ENCODE results near the gene MYO1H. TPM values are rescaled to one million over a fixed set of nuclear protein-coding genes. Genes with fewer than 3 reads are reported as not detected.
"Not testable (repeated sequence)": the region's sequence is repeated elsewhere in the genome, so short reads cannot be mapped to it uniquely, and the experiment has no call there.

MYO1H gene
- polyA plus RNA-seq, 4 donors, result 1.6 TPM; not detected in 3

GRCh38 chr12:109432842-109433304, 85.2 kb downstream of the MYO1H start:
- no peak overlapping the region for H3K4me3 ChIP-seq (ENCODE audit: low read depth in 1 of 3, low read length in 3 of 3)
- no peak overlapping the region for H3K27ac ChIP-seq (ENCODE audit: low read depth in 1 of 3, low read length in 2 of 3)
- peaks cover 0 to 2% (median 0%) of the 10 kb centered on the region in 3 donors for H3K36me3 ChIP-seq (ENCODE audit: control insufficient read depth in 3 of 3, insufficient read depth in 2 of 3, low read depth in 1 of 3, low read length in 3 of 3)
- WGBS, 3 donors, result 20 to 32% (median 26%) methylated on average over 14 of the region's 14 CpGs
- DNase-seq, result peak; percentile 73 to 82
- H3K27me3 ChIP-seq (ENCODE audit: control insufficient read depth in 3 of 3, insufficient read depth in 3 of 3, low read length in 3 of 3), result no peaks in the 10 kb centered on the region
- peaks cover 0 to 2% (median 0%) of the 10 kb centered on the region in 3 donors for H3K4me1 ChIP-seq (ENCODE audit: control insufficient read depth in 3 of 3, insufficient read depth in 2 of 3, low read depth in 1 of 3, low read length in 2 of 3)
- no peak for FAIRE-seq
- H3K9me3 ChIP-seq (ENCODE audit: control insufficient read depth in 2 of 2, insufficient read depth in 1 of 2, low read depth in 1 of 2, low read length in 1 of 2), result peaks cover 0 to 7% of the 10 kb centered on the region in 2 donors

GRCh38 chr12:109433618-109434017, 85.9 kb downstream of the MYO1H start:
- peaks cover 0 to 2% (median 0%) of the 10 kb centered on the region in 3 donors for H3K4me1 ChIP-seq (ENCODE audit: control insufficient read depth in 3 of 3, insufficient read depth in 2 of 3, low read depth in 1 of 3, low read length in 2 of 3)
- 71 to 86% (median 78%) methylated on average over 4 of the region's 4 CpGs for WGBS, 3 donors
- no peaks in the 10 kb centered on the region for H3K27me3 ChIP-seq (ENCODE audit: control insufficient read depth in 3 of 3, insufficient read depth in 3 of 3, low read length in 3 of 3)
- no peak for DNase-seq
- H3K36me3 ChIP-seq (ENCODE audit: control insufficient read depth in 3 of 3, insufficient read depth in 2 of 3, low read depth in 1 of 3, low read length in 3 of 3), result peaks cover 0 to 2% (median 0%) of the 10 kb centered on the region in 3 donors
- H3K4me3 ChIP-seq (ENCODE audit: low read depth in 1 of 3, low read length in 3 of 3), result no peak overlapping the region
- no peak overlapping the region for H3K27ac ChIP-seq (ENCODE audit: low read depth in 1 of 3, low read length in 2 of 3)
- no peak for FAIRE-seq
- H3K9me3 ChIP-seq (ENCODE audit: control insufficient read depth in 2 of 2, insufficient read depth in 1 of 2, low read depth in 1 of 2, low read length in 1 of 2), result peaks cover 0 to 7% of the 10 kb centered on the region in 2 donors

- FAIRE-seq, result no peak
- Histone ChIP-seq H3K36me3 (ENCODE audit: control insufficient read depth in 3 of 3, insufficient read depth in 2 of 3, low read depth in 1 of 3, low read length in 3 of 3) (peaks cover 0 to 2% (median 0%) of the 10 kb centered on the region in 3 donors), H3K27me3 (ENCODE audit: control insufficient read depth in 3 of 3, insufficient read depth in 3 of 3, low read length in 3 of 3) (no peaks in the 10 kb centered on the region), H3K4me1 (ENCODE audit: control insufficient read depth in 3 of 3, insufficient read depth in 2 of 3, low read depth in 1 of 3, low read length in 2 of 3) (peaks cover 0 to 2% (median 0%) of the 10 kb centered on the region in 3 donors), H3K9me3 (ENCODE audit: control insufficient read depth in 2 of 2, insufficient read depth in 1 of 2, low read depth in 1 of 2, low read length in 1 of 2) (peaks cover 0 to 5% of the 10 kb centered on the region in 2 donors), H3K27ac (ENCODE audit: low read depth in 1 of 3, low read length in 2 of 3) (no peak overlapping the region), H3K4me3 (ENCODE audit: low read depth in 1 of 3, low read length in 3 of 3) (no peak overlapping the region)
- no peak for DNase-seq
- 78 to 82% (median 82%) methylated on average over 7 of the region's 7 CpGs for WGBS, 3 donors
Observed at GRCh38 chr12:109434582-109434981, 86.9 kb downstream of the MYO1H start.

GRCh38 chr12:109435428-109436187, 87.9 kb downstream of the MYO1H start:
- Histone ChIP-seq H3K27ac (ENCODE audit: low read depth in 1 of 3, low read length in 2 of 3) (no peak overlapping the region), H3K36me3 (ENCODE audit: control insufficient read depth in 3 of 3, insufficient read depth in 2 of 3, low read depth in 1 of 3, low read length in 3 of 3) (peaks cover 0 to 2% (median 0%) of the 10 kb centered on the region in 3 donors), H3K9me3 (ENCODE audit: control insufficient read depth in 2 of 2, insufficient read depth in 1 of 2, low read depth in 1 of 2, low read length in 1 of 2) (no peaks in the 10 kb centered on the region), H3K4me3 (ENCODE audit: low read depth in 1 of 3, low read length in 3 of 3) (no peak overlapping the region), H3K4me1 (ENCODE audit: control insufficient read depth in 3 of 3, insufficient read depth in 2 of 3, low read depth in 1 of 3, low read length in 2 of 3) (peaks cover 0 to 2% (median 0%) of the 10 kb centered on the region in 3 donors), H3K27me3 (ENCODE audit: control insufficient read depth in 3 of 3, insufficient read depth in 3 of 3, low read length in 3 of 3) (no peaks in the 10 kb centered on the region)
- FAIRE-seq (no peak), DNase-seq (no peak)
- WGBS, 3 donors, result 79 to 84% (median 81%) methylated on average over 17 of the region's 17 CpGs

GRCh38 chr12:109436188-109436560, 88.5 kb downstream of the MYO1H start:
- DNase-seq, result no peak
- H3K27me3 ChIP-seq (ENCODE audit: control insufficient read depth in 3 of 3, insufficient read depth in 3 of 3, low read length in 3 of 3), result no peaks in the 10 kb centered on the region
- H3K36me3 ChIP-seq (ENCODE audit: control insufficient read depth in 3 of 3, insufficient read depth in 2 of 3, low read depth in 1 of 3, low read length in 3 of 3), result peaks cover 0 to 2% (median 0%) of the 10 kb centered on the region in 3 donors
- H3K9me3 ChIP-seq (ENCODE audit: control insufficient read depth in 2 of 2, insufficient read depth in 1 of 2, low read depth in 1 of 2, low read length in 1 of 2), result no peaks in the 10 kb centered on the region
- no peak overlapping the region for H3K27ac ChIP-seq (ENCODE audit: low read depth in 1 of 3, low read length in 2 of 3)
- H3K4me3 ChIP-seq (ENCODE audit: low read depth in 1 of 3, low read length in 3 of 3), result no peak overlapping the region
- WGBS, 3 donors, result 61 to 76% (median 72%) methylated on average over 7 of the region's 7 CpGs
- peaks cover 0 to 2% (median 0%) of the 10 kb centered on the region in 3 donors for H3K4me1 ChIP-seq (ENCODE audit: control insufficient read depth in 3 of 3, insufficient read depth in 2 of 3, low read depth in 1 of 3, low read length in 2 of 3)
- FAIRE-seq, result no peak

- FAIRE-seq, result no peak
- H3K27ac ChIP-seq (ENCODE audit: low read depth in 1 of 3, low read length in 2 of 3), result no peak overlapping the region
Observed at GRCh38 chr12:109439181-109439580, 91.5 kb downstream of the MYO1H start.

GRCh38 chr12:109439951-109440350, 92.3 kb downstream of the MYO1H start:
- not testable (repeated sequence) for H3K27ac ChIP-seq (ENCODE audit: low read depth in 1 of 3, low read length in 2 of 3); H3K9me3 ChIP-seq (ENCODE audit: control insufficient read depth in 2 of 2, insufficient read depth in 1 of 2, low read depth in 1 of 2, low read length in 1 of 2); H3K4me1 ChIP-seq (ENCODE audit: control insufficient read depth in 3 of 3, insufficient read depth in 2 of 3, low read depth in 1 of 3, low read length in 2 of 3); H3K27me3 ChIP-seq (ENCODE audit: control insufficient read depth in 3 of 3, insufficient read depth in 3 of 3, low read length in 3 of 3); H3K4me3 ChIP-seq (ENCODE audit: low read depth in 1 of 3, low read length in 3 of 3); FAIRE-seq; DNase-seq; H3K36me3 ChIP-seq (ENCODE audit: control insufficient read depth in 3 of 3, insufficient read depth in 2 of 3, low read depth in 1 of 3, low read length in 3 of 3)
- 93 to 98% (median 94%) methylated on average over 13 of the region's 13 CpGs for WGBS, 3 donors

More at GRCh38 chr12:109439181-109439580, 91.5 kb downstream of the MYO1H start:
- H3K27me3 ChIP-seq (ENCODE audit: control insufficient read depth in 3 of 3, insufficient read depth in 3 of 3, low read length in 3 of 3), result no peaks in the 10 kb centered on the region
- no peaks in the 10 kb centered on the region for H3K9me3 ChIP-seq (ENCODE audit: control insufficient read depth in 2 of 2, insufficient read depth in 1 of 2, low read depth in 1 of 2, low read length in 1 of 2)
- 85 to 89% (median 86%) methylated on average over 6 of the region's 6 CpGs for WGBS, 3 donors
- H3K4me1 ChIP-seq (ENCODE audit: control insufficient read depth in 3 of 3, insufficient read depth in 2 of 3, low read depth in 1 of 3, low read length in 2 of 3), result no peaks in the 10 kb centered on the region
- H3K36me3 ChIP-seq (ENCODE audit: control insufficient read depth in 3 of 3, insufficient read depth in 2 of 3, low read depth in 1 of 3, low read length in 3 of 3), result peaks cover 0 to 5% (median 0%) of the 10 kb centered on the region in 3 donors
- no peak overlapping the region for H3K4me3 ChIP-seq (ENCODE audit: low read depth in 1 of 3, low read length in 3 of 3)
- no peak for DNase-seq

GRCh38 chr12:109440851-109441490, 93.3 kb downstream of the MYO1H start:
- Histone ChIP-seq H3K27me3 (ENCODE audit: control insufficient read depth in 3 of 3, insufficient read depth in 3 of 3, low read length in 3 of 3) (no peaks in the 10 kb centered on the region), H3K27ac (ENCODE audit: low read depth in 1 of 3, low read length in 2 of 3) (no peak overlapping the region), H3K36me3 (ENCODE audit: control insufficient read depth in 3 of 3, insufficient read depth in 2 of 3, low read depth in 1 of 3, low read length in 3 of 3) (peaks cover 0 to 5% (median 0%) of the 10 kb centered on the region in 3 donors), H3K4me1 (ENCODE audit: control insufficient read depth in 3 of 3, insufficient read depth in 2 of 3, low read depth in 1 of 3, low read length in 2 of 3) (no peaks in the 10 kb centered on the region), H3K9me3 (ENCODE audit: control insufficient read depth in 2 of 2, insufficient read depth in 1 of 2, low read depth in 1 of 2, low read length in 1 of 2) (no peaks in the 10 kb centered on the region), H3K4me3 (ENCODE audit: low read depth in 1 of 3, low read length in 3 of 3) (no peak overlapping the region)
- FAIRE-seq (no peak), DNase-seq (peak in 1 of 2 donors; percentile 10)
- WGBS, 3 donors, result 55 to 66% (median 56%) methylated on average over 9 of the region's 9 CpGs
